HEK293 (cell line): ENCODE data around the gene PLCB1.

Experiments used
- CTCF ChIA-PET: fragments of 350-600 bp; formaldehyde crosslinking; extraction: SDS; loops from one replicate; lab custom pipeline; 2021; ENCODE audit warnings: antibody characterized with exemption; lab: Yijun Ruan, JAX
- POLR2A ChIA-PET: fragments of 300-600 bp; formaldehyde crosslinking; extraction: SDS; loops from one replicate; lab custom pipeline; 2020; ENCODE audit warnings: antibody characterized with exemption, inconsistent platforms; lab: Yijun Ruan, JAX
- H3K27ac ChIP-seq: fragments of 200-500 bp; sonication (Bioruptor generic); 2 replicates; pipeline ENCODE4 v1.5.1; 2014; ENCODE audit warnings: low read depth, low read length, control low read depth, inconsistent platforms; ENCODE audit errors: extremely low read depth
- H3K36me3 ChIP-seq, 2 experiments: fragments of 200-500 bp in 1 of 2; sonication (Bioruptor generic) in 1 of 2; 1 replicate in 1 of 2; 2 replicates in 1 of 2; pipeline ENCODE4 v1.5.1; 2014 to 2017; ENCODE audit warnings: inconsistent platforms in 2 of 2, low read length in 2 of 2; ENCODE audit not compliant: control insufficient read depth in 2 of 2, insufficient read depth in 1 of 2
- H3K4me1 ChIP-seq: fragments of 200-500 bp; sonication (Bioruptor generic); 2 replicates; pipeline ENCODE4 v1.5.1; 2014; ENCODE audit warnings: mild to moderate bottlenecking, low read length, inconsistent platforms; ENCODE audit not compliant: control insufficient read depth, insufficient read depth
- H3K4me3 ChIP-seq: 2 replicates; pipeline ENCODE4 v1.5.1; 2011; ENCODE audit warnings: low read depth, mild to moderate bottlenecking, control low read depth, low read length, moderate library complexity
- H3K9me3 ChIP-seq: fragments of 200-500 bp; sonication (Bioruptor generic); 2 replicates; pipeline ENCODE4 v1.5.1; 2014; ENCODE audit warnings: low read depth, low read length, inconsistent platforms; ENCODE audit not compliant: control insufficient read depth, insufficient read depth
- ATF2 ChIP-seq: fragments of 450-650 bp; formaldehyde crosslinking; IDR thresholded peaks from 2 replicates; pipeline ENCODE4 v1.5.1; 2016; ENCODE audit warnings: missing biosample characterization, missing genetic modification characterization, low read depth
- BCL6B ChIP-seq: fragments of 450-650 bp; formaldehyde crosslinking; IDR thresholded peaks from 2 replicates; pipeline ENCODE4 v1.5.1; 2017; ENCODE audit warnings: missing biosample characterization, missing genetic modification characterization
- GLI2 ChIP-seq: fragments of 450-650 bp; formaldehyde crosslinking; IDR thresholded peaks from 2 replicates; pipeline ENCODE4; 2017; ENCODE audit warnings: missing biosample characterization, missing genetic modification characterization, low read depth, borderline replicate concordance
- HOXA7 ChIP-seq: sonication (generic); formaldehyde crosslinking; IDR thresholded peaks from 2 replicates; pipeline ENCODE4 v1.8.1; 2022; ENCODE audit warnings: missing genetic modification reagents, borderline replicate concordance
- HOXD13 ChIP-seq: sonication (generic); formaldehyde crosslinking; IDR thresholded peaks from 2 replicates; pipeline ENCODE4 v1.8.0; 2022; ENCODE audit warnings: missing genetic modification reagents, borderline replicate concordance
- IKZF3 ChIP-seq: fragments of 450-650 bp; IDR thresholded peaks from 2 replicates; pipeline ENCODE4 v1.5.0; 2018; ENCODE audit warnings: missing biosample characterization, mild to moderate bottlenecking, missing genetic modification characterization, moderate library complexity
- PRDM6 ChIP-seq: fragments of 450-650 bp; formaldehyde crosslinking; IDR thresholded peaks from 2 replicates; pipeline ENCODE4 v1.5.1; 2017; ENCODE audit warnings: missing biosample characterization, missing genetic modification characterization
- SP7 ChIP-seq: fragments of 450-650 bp; formaldehyde crosslinking; IDR thresholded peaks from 2 replicates; pipeline ENCODE4 v1.5.1; 2016; ENCODE audit warnings: missing biosample characterization, missing genetic modification characterization
- TRIM28 ChIP-seq: IDR thresholded peaks from 2 replicates; pipeline ENCODE4 v1.6.1; 2011; ENCODE audit warnings: low read length, control low read depth, borderline replicate concordance
- ZBTB20 ChIP-seq: fragments of 450-650 bp; formaldehyde crosslinking; IDR thresholded peaks from 2 replicates; pipeline ENCODE4 v1.5.1; 2016; ENCODE audit warnings: missing biosample characterization, missing genetic modification characterization
- ZEB2 ChIP-seq: fragments of 450-650 bp; formaldehyde crosslinking; IDR thresholded peaks from 2 replicates; pipeline ENCODE4 v1.5.1; 2016; ENCODE audit warnings: missing biosample characterization, missing genetic modification characterization
- ZNF174 ChIP-seq: fragments of 450-650 bp; formaldehyde crosslinking; IDR thresholded peaks from 2 replicates; pipeline ENCODE4 v1.5.0; 2017; ENCODE audit warnings: missing biosample characterization, mild to moderate bottlenecking, missing genetic modification characterization
- ZNF202 ChIP-seq: fragments of 450-650 bp; formaldehyde crosslinking; IDR thresholded peaks from 2 replicates; pipeline ENCODE4 v1.5.1; 2016; ENCODE audit warnings: missing biosample characterization, missing genetic modification characterization, borderline replicate concordance
- ZNF211 ChIP-seq: fragments of 450-650 bp; formaldehyde crosslinking; IDR thresholded peaks from 2 replicates; pipeline ENCODE4 v1.5.1; 2016; ENCODE audit warnings: low read depth, missing biosample characterization, missing genetic modification characterization
- ZNF280D ChIP-seq: fragments of 450-650 bp; formaldehyde crosslinking; IDR thresholded peaks from 2 replicates; pipeline ENCODE4 v1.5.1; 2016; ENCODE audit warnings: missing biosample characterization, missing genetic modification characterization
- ZNF341 ChIP-seq: fragments of 450-650 bp; formaldehyde crosslinking; IDR thresholded peaks from 2 replicates; pipeline ENCODE4; 2016; ENCODE audit warnings: low read depth, missing biosample characterization, missing genetic modification characterization
- ZNF398 ChIP-seq: fragments of 450-650 bp; formaldehyde crosslinking; IDR thresholded peaks from 2 replicates; pipeline ENCODE4 v1.5.1; 2017; ENCODE audit warnings: missing biosample characterization, missing genetic modification characterization
- ZNF513 ChIP-seq: fragments of 450-650 bp; IDR thresholded peaks from 2 replicates; pipeline ENCODE4 v1.5.1; 2018; ENCODE audit warnings: missing biosample characterization, missing genetic modification characterization
- ZNF518A ChIP-seq: fragments of 450-650 bp; formaldehyde crosslinking; conservative IDR thresholded peaks from 2 replicates; pipeline ENCODE4 v1.5.1; 2016; ENCODE audit warnings: low read depth, missing biosample characterization, missing genetic modification characterization
- ZNF529 ChIP-seq: fragments of 450-650 bp; formaldehyde crosslinking; IDR thresholded peaks from 2 replicates; pipeline ENCODE4 v1.5.1; 2017; ENCODE audit warnings: missing genetic modification characterization, missing biosample characterization; ENCODE audit not compliant: insufficient replicate concordance
- ZNF571 ChIP-seq: fragments of 450-650 bp; formaldehyde crosslinking; IDR thresholded peaks from 2 replicates; pipeline ENCODE4 v1.5.0; 2017; ENCODE audit warnings: missing biosample characterization, missing genetic modification characterization
- ZNF843 ChIP-seq: fragments of 450-650 bp; formaldehyde crosslinking; IDR thresholded peaks from 2 replicates; pipeline ENCODE4 v1.5.1; 2016; ENCODE audit warnings: missing biosample characterization, missing genetic modification characterization

The PLCB1 gene

GRCh38 chr20:8608470-8608869 is 476.4 kb downstream of the PLCB1 start (continued):
- TF ChIP-seq ATF2 (tag by site-specific recombination): no peak
- no peak for TF ChIP-seq HOXA7
- no peak for TF ChIP-seq SP7 (tag by site-specific recombination)
- TF ChIP-seq ZNF211 (tag by site-specific recombination): no peak
- no peak for TF ChIP-seq ZNF518A
- no peak for TF ChIP-seq TRIM28
- TF ChIP-seq ZNF529 (tag by site-specific recombination): no peak
- no peak for TF ChIP-seq ZNF398
- TF ChIP-seq ZNF280D (tag by site-specific recombination): no peak
- no peak for TF ChIP-seq ZNF571 (tag by site-specific recombination)
- no peak for TF ChIP-seq GLI2 (tag by site-specific recombination)
- no peak for TF ChIP-seq HOXD13 (CRISPR knock-in tag)
- TF ChIP-seq, all 188 proteins: peak for 0

- CTCF ChIA-PET: no interaction called here
- TF ChIP-seq ZNF174 (tag by site-specific recombination) (no peak), ZNF843 (tag by site-specific recombination) (no peak), IKZF3 (tag by site-specific recombination) (no peak), BCL6B (tag by site-specific recombination) (no peak), PRDM6 (tag by site-specific recombination) (no peak), ZNF202 (tag by site-specific recombination) (no peak), ZNF513 (tag by site-specific recombination) (no peak), ZNF341 (tag by site-specific recombination) (no peak), ZEB2 (no peak), ZBTB20 (tag by site-specific recombination) (no peak)
These were observed 484.7 kb downstream of the PLCB1 start for GRCh38 chr20:8616792-8617191.

More at GRCh38 chr20:8616792-8617191, 484.7 kb downstream of the PLCB1 start:
- H3K4me1 ChIP-seq: no peaks in the 10 kb centered on the region
- no peak overlapping the region for H3K4me3 ChIP-seq
- no peak overlapping the region for H3K27ac ChIP-seq
- POLR2A ChIA-PET: no interaction called here
- no peaks in the 10 kb centered on the region for H3K9me3 ChIP-seq
- H3K36me3 ChIP-seq: no peaks in the 10 kb centered on the region
